Cardiac fibroblast (primary cell): ENCODE data around the gene OR5K1.
A peak's percentile ranks its signal among the peaks of the same experiment; 100 is the strongest.

Experiments
- DNase-seq, 2 donors: peaks; one replicate each; pipeline versions ENCODE4 v3.0.0 to v3.0.0-alpha.2; 2010; ENCODE audit warnings: low read depth in 2 of 2
- H3K4me3 ChIP-seq, 2 donors: replicated peaks in 1 of 2; 1 replicate in 1 of 2; 2 replicates in 1 of 2; pipeline ENCODE4 v1.5.1; 2011; ENCODE audit warnings: low read depth in 2 of 2, low read length in 2 of 2, mild to moderate bottlenecking in 2 of 2, moderate library complexity in 1 of 2
- CTCF ChIP-seq: IDR thresholded peaks from one replicate; pipeline ENCODE4 v1.5.1; 2011; ENCODE audit warnings: low read depth, mild to moderate bottlenecking, low read length, inconsistent platforms

OR5K1 gene

GRCh38 chr3:98483626-98484025 is 20.6 kb downstream of the OR5K1 start:
- no peak for DNase-seq
- no peak for TF ChIP-seq CTCF
- H3K4me3 ChIP-seq: no peak overlapping the region

DNA sequence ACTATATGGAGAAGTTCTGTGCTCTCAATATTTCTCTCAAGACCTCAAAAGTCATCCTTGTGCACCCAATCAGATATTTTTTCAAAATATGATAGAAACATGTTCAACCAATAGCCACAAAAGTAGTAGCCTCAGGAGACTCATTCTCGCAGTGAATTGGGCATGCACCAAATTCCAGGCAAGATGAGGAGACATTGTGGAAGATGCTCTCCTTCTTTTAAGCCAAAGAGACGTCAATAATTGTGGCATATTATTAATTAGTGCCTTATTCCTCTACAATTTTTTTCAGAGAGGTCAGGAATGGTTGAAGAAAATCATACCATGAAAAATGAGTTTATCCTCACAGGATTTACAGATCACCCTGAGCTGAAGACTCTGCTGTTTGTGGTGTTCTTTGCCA is 34.4 kb downstream of the OR5K1 start, which contains the start of gene OR5K2:
OR5K2 (plus strand) TSS at position 301 of the 400 bp plus-strand sequence; CDS start at position 301, 0 bp downstream.
- H3K4me3 ChIP-seq: no peak within 1 kb of the TSS
- TF ChIP-seq CTCF: no peak
- DNase-seq: no peak

- TF ChIP-seq CTCF: no peak
- no peak overlapping the region for H3K4me3 ChIP-seq
- no peak for DNase-seq
Measured at GRCh38 chr3:98500019-98500418, 37.0 kb downstream of the OR5K1 start.

DNA sequence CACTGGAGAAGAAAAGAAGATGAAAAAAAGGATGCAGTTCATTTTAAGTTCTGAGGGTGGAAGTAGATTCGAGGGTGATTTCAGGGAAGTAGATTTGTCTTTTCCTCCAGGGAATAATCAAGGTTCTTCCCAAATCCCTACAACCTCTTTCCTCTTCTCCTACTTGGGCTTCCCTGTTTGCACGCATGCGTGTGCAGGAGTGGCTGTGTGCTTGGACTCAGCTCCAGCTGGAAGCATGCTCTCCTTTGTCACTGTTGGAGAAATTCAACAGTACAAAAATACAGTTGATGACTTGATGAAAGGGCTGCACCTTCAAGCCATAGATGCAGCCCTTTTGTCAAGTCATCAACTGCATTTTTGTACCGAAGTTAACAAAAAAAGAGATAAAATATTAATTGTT is 38.3 kb downstream of the OR5K1 start:
- H3K4me3 ChIP-seq: no peak overlapping the region
- no peak for DNase-seq
- TF ChIP-seq CTCF: no peak

GRCh38 chr3:98501863-98502576 is 39.0 kb downstream of the OR5K1 start:
- DNase-seq: no peak
- no peak for TF ChIP-seq CTCF
- no peak overlapping the region for H3K4me3 ChIP-seq

GRCh38 chr3:98504539-98504938 is 41.5 kb downstream of the OR5K1 start:
- H3K4me3 ChIP-seq: no peak overlapping the region
- DNase-seq: peak in 1 of 2 donors; percentile 11
- TF ChIP-seq CTCF: no peak

DNA sequence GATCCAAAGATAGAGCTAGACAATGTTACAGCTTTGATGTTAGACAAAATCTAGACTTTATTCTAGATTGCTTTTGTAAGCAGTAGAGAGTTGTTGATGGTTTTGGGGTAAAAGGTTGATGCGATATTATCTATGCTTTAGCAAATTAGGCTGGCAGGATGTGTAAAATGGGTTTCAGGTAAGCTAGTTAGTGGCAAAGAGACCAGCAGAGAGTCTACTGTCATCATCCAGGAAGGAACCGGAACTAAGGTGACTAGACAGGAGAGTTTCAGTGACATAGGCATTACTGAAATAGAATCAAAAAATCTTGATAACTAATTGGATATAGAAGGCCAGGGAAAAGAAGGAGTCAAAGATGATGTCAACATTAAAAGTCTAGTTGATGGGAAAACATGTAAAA is 45.6 kb downstream of the OR5K1 start:
- DNase-seq: no peak
- no peak overlapping the region for H3K4me3 ChIP-seq
- TF ChIP-seq CTCF: no peak
